SK-N-SH treated with all-trans-retinoic acid at 6 μM for 48 hours (cell line): ENCODE data around the gene PLXND1.

ENCODE experiments used
- ATAC-seq: fragments of 200-7000 bp; cut with Tn5 transposase; 3 replicates; pipeline ENCODE4 v1.9.1; 2020; ENCODE audit warnings: mild to moderate bottlenecking, moderate library complexity
- ARNTL ChIP-seq: fragments of 450-650 bp; formaldehyde crosslinking; IDR thresholded peaks from 2 replicates; pipeline ENCODE4 v1.5.0; 2020; ENCODE audit warnings: low read depth, mild to moderate bottlenecking, moderate library complexity, borderline replicate concordance
- BACH2 ChIP-seq: fragments of 250-450 bp; sonication (Bioruptor Pico); IDR thresholded peaks from 2 replicates; pipeline ENCODE4 v1.9.0; 2021; ENCODE audit warnings: mild to moderate bottlenecking, borderline replicate concordance
- CSDC2 ChIP-seq: fragments of 250-450 bp; sonication (Bioruptor Pico); IDR thresholded peaks from 2 replicates; pipeline ENCODE4 v1.5.0; 2020; ENCODE audit warnings: mild to moderate bottlenecking, moderate library complexity
- GLIS3 ChIP-seq: fragments of 250-450 bp; sonication (Bioruptor Pico); IDR thresholded peaks from 2 replicates; pipeline ENCODE4 v1.5.0; 2020; ENCODE audit warnings: mild to moderate bottlenecking, moderate library complexity
- ISL1 ChIP-seq: fragments of 250-450 bp; sonication (Bioruptor Pico); IDR thresholded peaks from 2 replicates; pipeline ENCODE4 v2.1.2; 2022; ENCODE audit warnings: mild to moderate bottlenecking, moderate library complexity
- OSR1 ChIP-seq: fragments of 250-450 bp; sonication (Bioruptor Pico); IDR thresholded peaks from 2 replicates; pipeline ENCODE4 v1.8.0; 2022; ENCODE audit warnings: moderate library complexity, mild to moderate bottlenecking, inconsistent platforms
- PPARA ChIP-seq: fragments of 250-450 bp; sonication (Bioruptor Pico); IDR thresholded peaks from 2 replicates; pipeline ENCODE4 v1.5.0; 2020; ENCODE audit warnings: mild to moderate bottlenecking, borderline replicate concordance
- RARB ChIP-seq: fragments of 250-450 bp; sonication (Bioruptor Pico); IDR thresholded peaks from 2 replicates; pipeline ENCODE4 v1.8.0; 2021; ENCODE audit warnings: mild to moderate bottlenecking, moderate library complexity
- SNAI2 ChIP-seq: fragments of 250-450 bp; sonication (Bioruptor Pico); IDR thresholded peaks from 2 replicates; pipeline ENCODE4 v1.5.0; 2020; ENCODE audit warnings: mild to moderate bottlenecking, moderate library complexity
- TCF4 ChIP-seq: fragments of 250-450 bp; sonication (Bioruptor Pico); IDR thresholded peaks from 2 replicates; pipeline ENCODE4 v1.8.0; 2021; ENCODE audit warnings: mild to moderate bottlenecking, moderate library complexity, borderline replicate concordance
- TOX ChIP-seq: fragments of 250-450 bp; sonication (Bioruptor Pico); IDR thresholded peaks from 2 replicates; pipeline ENCODE4 v1.8.0; 2021; ENCODE audit warnings: mild to moderate bottlenecking, moderate library complexity, borderline replicate concordance
- ZC3H10 ChIP-seq: fragments of 250-450 bp; sonication (Bioruptor Pico); IDR thresholded peaks from 2 replicates; pipeline ENCODE4 v1.5.1; 2021; ENCODE audit warnings: mild to moderate bottlenecking, moderate library complexity
- ZFP3 ChIP-seq: fragments of 250-450 bp; sonication (Bioruptor Pico); IDR thresholded peaks from 2 replicates; pipeline ENCODE4 v1.5.0; 2020; ENCODE audit warnings: mild to moderate bottlenecking, moderate library complexity
- ZFP30 ChIP-seq: fragments of 450-650 bp; formaldehyde crosslinking; IDR thresholded peaks from 2 replicates; pipeline ENCODE4 v1.5.0; 2022; ENCODE audit warnings: mild to moderate bottlenecking, moderate library complexity
- ZNF565 ChIP-seq: fragments of 450-650 bp; formaldehyde crosslinking; conservative IDR thresholded peaks from 2 replicates; pipeline ENCODE4 v1.5.0; 2020; ENCODE audit warnings: low read depth, mild to moderate bottlenecking, moderate library complexity
- ZNF70 ChIP-seq: fragments of 450-650 bp; formaldehyde crosslinking; IDR thresholded peaks from 2 replicates; pipeline ENCODE4 v1.5.0; 2020; ENCODE audit warnings: mild to moderate bottlenecking, moderate library complexity
- TF ChIP-seq, protein P1 (sequence below): fragments of 250-450 bp; sonication (Bioruptor Pico); IDR thresholded peaks from 2 replicates; pipeline ENCODE4 v1.8.0; 2020; ENCODE audit warnings: mild to moderate bottlenecking, moderate library complexity, borderline replicate concordance
- TF ChIP-seq, protein P2 (sequence below): fragments of 250-450 bp; sonication (Bioruptor Pico); IDR thresholded peaks from 2 replicates; pipeline ENCODE4 v1.5.0; 2020; ENCODE audit warnings: mild to moderate bottlenecking, moderate library complexity
- TF ChIP-seq, protein P3 (sequence below): fragments of 250-450 bp; sonication (Bioruptor Pico); IDR thresholded peaks from 2 replicates; pipeline ENCODE4 v1.5.1; 2021; ENCODE audit warnings: mild to moderate bottlenecking, moderate library complexity
- TF ChIP-seq, protein P4 (sequence below): fragments of 250-450 bp; sonication (Bioruptor Pico); IDR thresholded peaks from 2 replicates; pipeline ENCODE4 v1.8.0; 2021; ENCODE audit warnings: low read depth, mild to moderate bottlenecking, moderate library complexity, borderline replicate concordance
- TF ChIP-seq, protein P5 (sequence below): fragments of 250-450 bp; sonication (Bioruptor Pico); IDR thresholded peaks from 2 replicates; pipeline ENCODE4 v1.5.1; 2020; ENCODE audit warnings: low read depth, mild to moderate bottlenecking, moderate library complexity

Gene PLXND1

DNA sequence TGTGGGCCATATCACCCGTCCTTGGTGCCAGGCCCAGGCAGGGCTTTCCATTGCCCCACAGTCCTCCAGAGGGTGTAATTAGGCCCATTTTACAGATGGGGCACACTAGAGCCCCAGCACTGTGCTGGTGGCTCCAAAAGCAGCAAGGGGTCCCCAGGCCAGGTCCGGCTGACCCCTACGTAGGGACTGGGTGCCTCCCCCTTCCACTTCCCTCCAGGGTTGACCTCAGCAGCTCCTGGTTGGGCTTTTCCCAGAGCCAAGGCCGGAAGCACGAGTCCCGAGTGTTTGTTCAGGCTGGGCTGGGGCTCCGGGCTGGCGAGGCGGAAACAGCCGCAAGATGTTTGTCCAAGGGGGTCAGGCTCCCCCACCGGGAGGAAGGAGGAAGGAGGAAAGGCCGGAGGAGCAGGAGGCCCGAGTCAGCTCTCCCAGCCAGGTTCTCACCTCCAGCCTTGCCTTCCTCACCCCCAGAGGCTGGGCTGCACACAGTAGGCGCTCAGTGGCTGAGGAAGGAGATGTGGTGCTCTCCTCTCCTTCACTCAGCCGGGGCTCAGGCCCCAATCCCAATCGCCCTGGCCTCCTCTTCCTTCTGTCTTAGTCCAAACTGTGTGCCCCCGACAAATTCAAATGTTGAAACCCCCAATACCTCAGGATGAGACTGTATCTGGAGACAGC is 17.1 kb upstream of the PLXND1 start (continued):
- TF ChIP-seq, protein P1, sequence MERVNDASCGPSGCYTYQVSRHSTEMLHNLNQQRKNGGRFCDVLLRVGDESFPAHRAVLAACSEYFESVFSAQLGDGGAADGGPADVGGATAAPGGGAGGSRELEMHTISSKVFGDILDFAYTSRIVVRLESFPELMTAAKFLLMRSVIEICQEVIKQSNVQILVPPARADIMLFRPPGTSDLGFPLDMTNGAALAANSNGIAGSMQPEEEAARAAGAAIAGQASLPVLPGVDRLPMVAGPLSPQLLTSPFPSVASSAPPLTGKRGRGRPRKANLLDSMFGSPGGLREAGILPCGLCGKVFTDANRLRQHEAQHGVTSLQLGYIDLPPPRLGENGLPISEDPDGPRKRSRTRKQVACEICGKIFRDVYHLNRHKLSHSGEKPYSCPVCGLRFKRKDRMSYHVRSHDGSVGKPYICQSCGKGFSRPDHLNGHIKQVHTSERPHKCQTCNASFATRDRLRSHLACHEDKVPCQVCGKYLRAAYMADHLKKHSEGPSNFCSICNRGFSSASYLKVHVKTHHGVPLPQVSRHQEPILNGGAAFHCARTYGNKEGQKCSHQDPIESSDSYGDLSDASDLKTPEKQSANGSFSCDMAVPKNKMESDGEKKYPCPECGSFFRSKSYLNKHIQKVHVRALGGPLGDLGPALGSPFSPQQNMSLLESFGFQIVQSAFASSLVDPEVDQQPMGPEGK (CRISPR knock-in tag): no peak
- TF ChIP-seq ZC3H10 (CRISPR knock-in tag) (no peak), CSDC2 (CRISPR knock-in tag) (no peak), ARNTL (CRISPR knock-in tag) (no peak), OSR1 (CRISPR knock-in tag) (no peak)

DNA sequence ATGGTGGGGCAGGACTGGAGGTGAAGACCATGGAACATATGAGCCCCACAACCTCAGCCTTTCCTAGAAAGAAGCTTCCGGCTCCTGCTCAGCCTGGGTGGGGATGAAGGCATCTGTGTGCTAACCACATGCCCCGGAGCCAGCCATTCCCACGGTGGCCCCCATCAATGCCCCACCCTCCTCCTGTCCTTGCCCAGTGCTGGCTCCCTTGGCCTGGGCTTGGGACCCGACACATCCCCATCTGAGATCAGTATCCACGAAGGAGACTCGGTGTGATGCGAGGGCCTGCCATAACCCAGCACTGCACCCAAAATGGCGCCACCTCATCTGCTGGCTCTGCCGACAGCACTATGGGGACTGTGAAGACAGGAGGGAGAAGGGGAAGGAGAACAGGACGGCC is 16.5 kb upstream of the PLXND1 start:
- TF ChIP-seq BACH2 (CRISPR knock-in tag): no peak
- no peak for TF ChIP-seq ISL1
- no peak for TF ChIP-seq OSR1 (CRISPR knock-in tag)
- TF ChIP-seq, protein P2, sequence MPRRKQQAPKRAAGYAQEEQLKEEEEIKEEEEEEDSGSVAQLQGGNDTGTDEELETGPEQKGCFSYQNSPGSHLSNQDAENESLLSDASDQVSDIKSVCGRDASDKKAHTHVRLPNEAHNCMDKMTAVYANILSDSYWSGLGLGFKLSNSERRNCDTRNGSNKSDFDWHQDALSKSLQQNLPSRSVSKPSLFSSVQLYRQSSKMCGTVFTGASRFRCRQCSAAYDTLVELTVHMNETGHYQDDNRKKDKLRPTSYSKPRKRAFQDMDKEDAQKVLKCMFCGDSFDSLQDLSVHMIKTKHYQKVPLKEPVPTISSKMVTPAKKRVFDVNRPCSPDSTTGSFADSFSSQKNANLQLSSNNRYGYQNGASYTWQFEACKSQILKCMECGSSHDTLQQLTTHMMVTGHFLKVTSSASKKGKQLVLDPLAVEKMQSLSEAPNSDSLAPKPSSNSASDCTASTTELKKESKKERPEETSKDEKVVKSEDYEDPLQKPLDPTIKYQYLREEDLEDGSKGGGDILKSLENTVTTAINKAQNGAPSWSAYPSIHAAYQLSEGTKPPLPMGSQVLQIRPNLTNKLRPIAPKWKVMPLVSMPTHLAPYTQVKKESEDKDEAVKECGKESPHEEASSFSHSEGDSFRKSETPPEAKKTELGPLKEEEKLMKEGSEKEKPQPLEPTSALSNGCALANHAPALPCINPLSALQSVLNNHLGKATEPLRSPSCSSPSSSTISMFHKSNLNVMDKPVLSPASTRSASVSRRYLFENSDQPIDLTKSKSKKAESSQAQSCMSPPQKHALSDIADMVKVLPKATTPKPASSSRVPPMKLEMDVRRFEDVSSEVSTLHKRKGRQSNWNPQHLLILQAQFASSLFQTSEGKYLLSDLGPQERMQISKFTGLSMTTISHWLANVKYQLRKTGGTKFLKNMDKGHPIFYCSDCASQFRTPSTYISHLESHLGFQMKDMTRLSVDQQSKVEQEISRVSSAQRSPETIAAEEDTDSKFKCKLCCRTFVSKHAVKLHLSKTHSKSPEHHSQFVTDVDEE: no peak
- TF ChIP-seq CSDC2 (CRISPR knock-in tag): no peak
- TF ChIP-seq TOX (CRISPR knock-in tag): no peak
- TF ChIP-seq ZFP3 (CRISPR knock-in tag): no peak
- no peak for TF ChIP-seq GLIS3 (CRISPR knock-in tag)
- TF ChIP-seq, protein P1 (CRISPR knock-in tag): no peak
- ATAC-seq: no peak

- no peak for TF ChIP-seq ZFP3 (CRISPR knock-in tag)
- TF ChIP-seq, protein P3, sequence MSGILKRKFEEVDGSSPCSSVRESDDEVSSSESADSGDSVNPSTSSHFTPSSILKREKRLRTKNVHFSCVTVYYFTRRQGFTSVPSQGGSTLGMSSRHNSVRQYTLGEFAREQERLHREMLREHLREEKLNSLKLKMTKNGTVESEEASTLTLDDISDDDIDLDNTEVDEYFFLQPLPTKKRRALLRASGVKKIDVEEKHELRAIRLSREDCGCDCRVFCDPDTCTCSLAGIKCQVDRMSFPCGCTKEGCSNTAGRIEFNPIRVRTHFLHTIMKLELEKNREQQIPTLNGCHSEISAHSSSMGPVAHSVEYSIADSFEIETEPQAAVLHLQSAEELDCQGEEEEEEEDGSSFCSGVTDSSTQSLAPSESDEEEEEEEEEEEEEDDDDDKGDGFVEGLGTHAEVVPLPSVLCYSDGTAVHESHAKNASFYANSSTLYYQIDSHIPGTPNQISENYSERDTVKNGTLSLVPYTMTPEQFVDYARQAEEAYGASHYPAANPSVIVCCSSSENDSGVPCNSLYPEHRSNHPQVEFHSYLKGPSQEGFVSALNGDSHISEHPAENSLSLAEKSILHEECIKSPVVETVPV: no peak
- TF ChIP-seq RARB (CRISPR knock-in tag): no peak
- TF ChIP-seq, protein P4, sequence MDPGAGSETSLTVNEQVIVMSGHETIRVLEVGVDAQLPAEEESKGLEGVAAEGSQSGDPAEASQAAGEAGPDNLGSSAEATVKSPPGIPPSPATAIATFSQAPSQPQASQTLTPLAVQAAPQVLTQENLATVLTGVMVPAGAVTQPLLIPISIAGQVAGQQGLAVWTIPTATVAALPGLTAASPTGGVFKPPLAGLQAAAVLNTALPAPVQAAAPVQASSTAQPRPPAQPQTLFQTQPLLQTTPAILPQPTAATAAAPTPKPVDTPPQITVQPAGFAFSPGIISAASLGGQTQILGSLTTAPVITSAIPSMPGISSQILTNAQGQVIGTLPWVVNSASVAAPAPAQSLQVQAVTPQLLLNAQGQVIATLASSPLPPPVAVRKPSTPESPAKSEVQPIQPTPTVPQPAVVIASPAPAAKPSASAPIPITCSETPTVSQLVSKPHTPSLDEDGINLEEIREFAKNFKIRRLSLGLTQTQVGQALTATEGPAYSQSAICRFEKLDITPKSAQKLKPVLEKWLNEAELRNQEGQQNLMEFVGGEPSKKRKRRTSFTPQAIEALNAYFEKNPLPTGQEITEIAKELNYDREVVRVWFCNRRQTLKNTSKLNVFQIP (CRISPR knock-in tag): no peak
- no peak for TF ChIP-seq SNAI2 (CRISPR knock-in tag)
- TF ChIP-seq, protein P5, sequence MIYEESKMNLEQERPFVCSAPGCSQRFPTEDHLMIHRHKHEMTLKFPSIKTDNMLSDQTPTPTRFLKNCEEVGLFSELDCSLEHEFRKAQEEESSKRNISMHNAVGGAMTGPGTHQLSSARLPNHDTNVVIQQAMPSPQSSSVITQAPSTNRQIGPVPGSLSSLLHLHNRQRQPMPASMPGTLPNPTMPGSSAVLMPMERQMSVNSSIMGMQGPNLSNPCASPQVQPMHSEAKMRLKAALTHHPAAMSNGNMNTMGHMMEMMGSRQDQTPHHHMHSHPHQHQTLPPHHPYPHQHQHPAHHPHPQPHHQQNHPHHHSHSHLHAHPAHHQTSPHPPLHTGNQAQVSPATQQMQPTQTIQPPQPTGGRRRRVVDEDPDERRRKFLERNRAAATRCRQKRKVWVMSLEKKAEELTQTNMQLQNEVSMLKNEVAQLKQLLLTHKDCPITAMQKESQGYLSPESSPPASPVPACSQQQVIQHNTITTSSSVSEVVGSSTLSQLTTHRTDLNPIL (CRISPR knock-in tag): no peak
- TF ChIP-seq ARNTL (CRISPR knock-in tag): no peak
- no peak for TF ChIP-seq BACH2 (CRISPR knock-in tag)
- no peak for TF ChIP-seq OSR1 (CRISPR knock-in tag)
- TF ChIP-seq ISL1: no peak
- no peak for TF ChIP-seq PPARA (CRISPR knock-in tag)
- TF ChIP-seq ZNF70: no peak
- TF ChIP-seq, protein P1 (CRISPR knock-in tag): no peak
- no peak for TF ChIP-seq TCF4 (CRISPR knock-in tag)
- no peak for TF ChIP-seq ZNF565 (CRISPR knock-in tag)
- TF ChIP-seq ZC3H10 (CRISPR knock-in tag): no peak
- no peak for TF ChIP-seq GLIS3 (CRISPR knock-in tag)
- TF ChIP-seq ZFP30 (CRISPR knock-in tag): no peak
- TF ChIP-seq, all 23 proteins: peak for 0
- no peak for ATAC-seq
These were observed 15.9 kb upstream of the PLXND1 start for GRCh38 chr3:129622226-129622874.
